Naive thymus-derived CD4-positive, alpha-beta T cell (primary cell): ENCODE results near the gene IL4R. TPM values are rescaled to one million over a fixed set of nuclear protein-coding genes. Genes with fewer than 3 reads are reported as not detected.
A peak's percentile ranks its signal among the peaks of the same experiment; 100 is the strongest.

ENCODE experiments used
- ATAC-seq: fragments of 150-1000 bp; cut with Tn5 transposase; 2 replicates; pipeline ENCODE4 v1.10.0; 2021; ENCODE audit warnings: mild to moderate bottlenecking, moderate library complexity
- CTCF ChIA-PET: fragments of 350-600 bp; sonication (Branson Sonifier 250); formaldehyde crosslinking; loops from one replicate; lab custom pipeline; 2021; ENCODE audit warnings: antibody characterized with exemption; lab: Charles Lee
- POLR2A ChIA-PET: fragments of 350-600 bp; sonication (Branson Sonifier 250); formaldehyde crosslinking; loops from one replicate; lab custom pipeline; 2021; ENCODE audit warnings: antibody characterized with exemption, inconsistent platforms; lab: Charles Lee
- DNase-seq, 9 donors: peaks; one replicate each; pipeline versions ENCODE4 v3.0.0 to v3.0.0-alpha.2; 2020 to 2022; ENCODE audit warnings: mixed read lengths in 1 of 9
- H3K27ac ChIP-seq: one replicate; pipeline ENCODE4 v1.7.0; 2013; ENCODE audit warnings: mild to moderate bottlenecking, low read depth, low read length, moderate library complexity
- H3K27me3 ChIP-seq, 2 donors: one replicate each; pipeline ENCODE4 v1.7.0; 2013; ENCODE audit warnings: low read length in 2 of 2, mild to moderate bottlenecking in 2 of 2, moderate library complexity in 2 of 2; ENCODE audit not compliant: control insufficient read depth in 2 of 2, insufficient read depth in 2 of 2
- H3K36me3 ChIP-seq, 3 experiments: 1 replicate in 2 of 3; 2 replicates in 1 of 3; pipeline ENCODE4 v1.7.0; 2013; ENCODE audit warnings: low read length in 3 of 3, mild to moderate bottlenecking in 3 of 3, moderate library complexity in 1 of 3; ENCODE audit not compliant: insufficient read depth in 3 of 3, control insufficient read depth in 2 of 3
- H3K4me1 ChIP-seq, 2 donors: one replicate each; pipeline ENCODE4 v1.7.0; 2013; ENCODE audit warnings: low read length in 2 of 2, mild to moderate bottlenecking in 2 of 2, moderate library complexity in 1 of 2; ENCODE audit not compliant: control insufficient read depth in 2 of 2, insufficient read depth in 2 of 2
- H3K4me3 ChIP-seq: 2 replicates; pipeline ENCODE4 v1.7.0; 2013; ENCODE audit warnings: mild to moderate bottlenecking, low read length
- H3K9me3 ChIP-seq, 3 experiments: 1 replicate in 2 of 3; 2 replicates in 1 of 3; pipeline ENCODE4 v1.7.0; 2013; ENCODE audit warnings: low read length in 3 of 3; ENCODE audit not compliant: control insufficient read depth in 2 of 3
- H3K27ac Mint-ChIP-seq, 9 donors: one replicate each; pipeline ENCODE4 v1.8.0; 2020 to 2022; ENCODE audit warnings: mixed read lengths in 9 of 9, mild to moderate bottlenecking in 8 of 9, moderate library complexity in 5 of 9, inconsistent platforms in 2 of 9
- H3K27me3 Mint-ChIP-seq, 5 donors: one replicate each; pipeline ENCODE4 v1.8.0; 2021 to 2022; ENCODE audit warnings: mixed read lengths in 5 of 5, mild to moderate bottlenecking in 1 of 5
- H3K36me3 Mint-ChIP-seq, 5 donors: one replicate each; pipeline ENCODE4 v1.8.0; 2020 to 2022; ENCODE audit warnings: mixed read lengths in 5 of 5, mild to moderate bottlenecking in 3 of 5, inconsistent platforms in 1 of 5
- H3K4me1 Mint-ChIP-seq, 7 donors: one replicate each; pipeline ENCODE4 v1.8.0; 2020 to 2022; ENCODE audit warnings: mixed read lengths in 7 of 7, mild to moderate bottlenecking in 3 of 7, inconsistent platforms in 1 of 7
- H3K4me3 Mint-ChIP-seq, 10 donors: one replicate each; pipeline ENCODE4 v1.8.0; 2020 to 2022; ENCODE audit warnings: mild to moderate bottlenecking in 10 of 10, mixed read lengths in 10 of 10, moderate library complexity in 6 of 10, inconsistent platforms in 2 of 10
- H3K9me3 Mint-ChIP-seq, 11 donors: one replicate each; pipeline ENCODE4 v1.8.0; 2020 to 2022; ENCODE audit warnings: mixed read lengths in 11 of 11, mild to moderate bottlenecking in 4 of 11, inconsistent platforms in 1 of 11, moderate library complexity in 1 of 11
- intact Hi-C, 2 donors: fragments of 100-400 bp; cut with micrococcal nuclease; formaldehyde crosslinking; loops; one replicate each; pipeline ENCODE4 v1.15.1; 2023
- polyA plus RNA-seq, 2 donors: library from polyadenylated mRNA; unstranded; fragments of 300-500 nt; fragmentation: Illumina TruSeq; gene quantifications; one replicate each; pipeline ENCODE4 v1.2.3, GENCODE V29; 2021
- total RNA-seq, 6 experiments: library from RNA in 5 of 6; stranded (reverse) in 5 of 6; gene quantifications; 1 replicate in 5 of 6; 2 replicates in 1 of 6; pipeline ENCODE4 v1.2.3 and lab custom pipeline; 2021 to 2026

The IL4R gene
- total and polyA plus RNA-seq, 7 experiments from 2014 or later: 99.8 to 498 (median 176) TPM

GRCh38 chr16:27318392-27319256, 4.8 kb downstream of the IL4R start:
- Mint-ChIP-seq H3K4me3 (peak overlapping the region; percentile 85 to 99 (median 97)), H3K4me1 (peaks cover 67 to 85% (median 75%) of the 10 kb centered on the region in 7 donors), H3K27ac (peak overlapping the region; percentile 92 to 99 (median 95)), H3K9me3 (no peaks in the 10 kb centered on the region), H3K27me3 (no peaks in the 10 kb centered on the region), H3K36me3 (peaks cover 0 to 80% (median 4%) of the 10 kb centered on the region in 5 donors)
- H3K4me1 ChIP-seq: peaks cover 37 to 43% of the 10 kb centered on the region in 2 donors
- peaks cover 0 to 19% (median 0%) of the 10 kb centered on the region in 3 experiments for H3K36me3 ChIP-seq
- intact Hi-C loops: loop anchor here (1.0 to 5.0 kb wide), 9 partner anchors 9 to 161 kb away; partner anchors contain the start of gene NSMCE1 (in 1 of the 2)
- H3K27me3 ChIP-seq: no peaks in the 10 kb centered on the region
- ATAC-seq (peak; percentile 61), DNase-seq (peak; percentile 22 to 77 (median 52))
- POLR2A ChIA-PET: interaction anchor here (0.9 to 10.4 kb wide), 12 partner anchors 8 to 139 kb away, joined by 3 to 139 read pairs (median 4); partner anchors contain the start of gene KDM8
- H3K27ac ChIP-seq: peak overlapping the region; percentile 99
- no peaks in the 10 kb centered on the region for H3K9me3 ChIP-seq
- CTCF ChIA-PET: interaction anchor here (0.8 to 8.7 kb wide), 9 partner anchors 49 to 164 kb away, joined by 3 to 107 read pairs (median 3); partner anchors contain the start of gene KDM8
- peak overlapping the region; percentile 63 for H3K4me3 ChIP-seq

- ATAC-seq: no peak
- H3K27me3 ChIP-seq: no peaks in the 10 kb centered on the region
- DNase-seq: no peak
- intact Hi-C loops: loop anchor here (1.0 to 5.0 kb wide), 5 partner anchors 8 to 162 kb away; no protein-coding TSS in a partner anchor
- peak overlapping the region; percentile 99 for H3K27ac ChIP-seq
- peaks cover 40 to 51% of the 10 kb centered on the region in 2 donors for H3K4me1 ChIP-seq
- no peaks in the 10 kb centered on the region for H3K9me3 Mint-ChIP-seq
- peak overlapping the region; percentile 63 for H3K4me3 ChIP-seq
- CTCF ChIA-PET: interaction anchor here (0.8 to 8.7 kb wide), 7 partner anchors 36 to 165 kb away, joined by 3 to 107 read pairs (median 5); partner anchors contain the start of gene KDM8
- H3K36me3 ChIP-seq: peaks cover 0 to 19% (median 0%) of the 10 kb centered on the region in 3 experiments
- no peaks in the 10 kb centered on the region for H3K27me3 Mint-ChIP-seq
- H3K36me3 Mint-ChIP-seq: peaks cover 0 to 85% (median 4%) of the 10 kb centered on the region in 5 donors
- POLR2A ChIA-PET: interaction anchor here (1.3 to 10.4 kb wide), 4 partner anchors 12 to 115 kb away, joined by 3 to 139 read pairs (median 14); partner anchors contain the start of gene KDM8
- no peaks in the 10 kb centered on the region for H3K9me3 ChIP-seq
- peak overlapping the region; percentile 92 to 99 (median 95) for H3K27ac Mint-ChIP-seq
- peaks cover 71 to 93% (median 83%) of the 10 kb centered on the region in 7 donors for H3K4me1 Mint-ChIP-seq
- peak overlapping the region; percentile 85 to 99 (median 97) for H3K4me3 Mint-ChIP-seq
Measured at GRCh38 chr16:27319257-27319965, 5.6 kb downstream of the IL4R start.

- CTCF ChIA-PET: interaction anchor here (0.7 to 8.7 kb wide), 4 partner anchors 47 to 143 kb away, joined by 3 to 107 read pairs (median 6); no protein-coding TSS in a partner anchor
- Mint-ChIP-seq H3K4me3 (peak overlapping the region; percentile 85 to 99 (median 97)), H3K36me3 (peaks cover 0 to 81% (median 1%) of the 10 kb centered on the region in 5 donors), H3K27ac (peak overlapping the region; percentile 66 to 99 (median 94)), H3K9me3 (no peaks in the 10 kb centered on the region), H3K27me3 (no peaks in the 10 kb centered on the region), H3K4me1 (peaks cover 71 to 99% (median 87%) of the 10 kb centered on the region in 7 donors)
- DNase-seq (no peak), ATAC-seq (no peak)
- H3K27ac ChIP-seq: peak overlapping the region; percentile 45
- H3K36me3 ChIP-seq: peaks cover 0 to 28% (median 0%) of the 10 kb centered on the region in 3 experiments
- POLR2A ChIA-PET: interaction anchor here (0.9 to 10.4 kb wide), 4 partner anchors 37 to 126 kb away, joined by 3 to 139 read pairs (median 6); no protein-coding TSS in a partner anchor
- no peaks in the 10 kb centered on the region for H3K9me3 ChIP-seq
- H3K4me3 ChIP-seq: no peak overlapping the region
- H3K27me3 ChIP-seq: no peaks in the 10 kb centered on the region
- H3K4me1 ChIP-seq: peaks cover 39 to 55% of the 10 kb centered on the region in 2 donors
- intact Hi-C loops: no loop called here
Measured at GRCh38 chr16:27320261-27321012, 6.7 kb downstream of the IL4R start.

DNA sequence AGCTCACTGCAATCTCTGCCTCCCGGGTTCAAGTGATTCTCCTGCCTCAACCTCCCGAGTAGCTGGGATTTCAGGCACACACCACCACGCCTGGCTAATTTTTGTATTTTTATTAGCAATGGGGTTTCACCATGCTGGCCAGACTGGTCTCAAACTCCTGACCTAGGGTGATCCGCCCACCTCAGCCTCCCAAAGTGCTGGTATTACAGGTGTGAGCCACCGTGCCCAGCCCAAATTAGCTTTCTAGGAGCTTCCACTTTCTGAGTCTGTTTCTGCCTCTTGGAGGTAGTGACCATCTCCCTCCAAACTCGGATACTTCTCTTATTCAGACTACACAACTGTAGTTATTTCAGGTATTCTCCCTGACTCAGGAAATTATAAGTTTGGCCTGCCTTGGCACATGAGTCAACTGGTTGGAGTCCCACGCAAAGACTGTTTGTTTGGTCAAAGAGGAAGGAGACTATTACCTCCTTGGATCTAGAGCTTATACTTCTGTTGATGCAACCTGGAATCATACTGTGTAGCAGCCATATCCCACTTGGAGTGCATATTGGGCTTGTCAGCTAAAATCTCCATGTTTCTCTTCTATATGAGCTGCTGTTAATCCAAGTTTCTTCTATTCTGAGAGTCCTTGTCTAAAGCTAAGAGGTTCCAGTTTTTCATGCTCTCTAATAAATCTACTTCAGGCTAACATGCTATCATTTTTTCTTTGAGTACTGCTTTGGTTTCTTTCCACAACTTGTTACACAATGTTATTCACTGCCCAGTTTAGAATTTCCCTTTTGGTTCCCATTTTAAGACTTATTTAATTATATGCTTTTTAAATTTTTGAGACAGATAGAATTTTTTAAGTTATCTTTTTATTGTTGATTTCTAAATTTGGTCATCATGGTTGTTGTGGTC, 7.5 kb downstream of the IL4R start:
- H3K27me3 Mint-ChIP-seq: no peaks in the 10 kb centered on the region
- peak overlapping the region; percentile 47 to 99 (median 89) for H3K27ac Mint-ChIP-seq
- H3K4me3 Mint-ChIP-seq: peak overlapping the region in 9 of 10 donors; percentile 21 to 91 (median 53)
- no peak for ATAC-seq
- no peaks in the 10 kb centered on the region for H3K27me3 ChIP-seq
- no peaks in the 10 kb centered on the region for H3K9me3 Mint-ChIP-seq
- peaks cover 0 to 28% (median 0%) of the 10 kb centered on the region in 3 experiments for H3K36me3 ChIP-seq
- peaks cover 0 to 78% (median 5%) of the 10 kb centered on the region in 5 donors for H3K36me3 Mint-ChIP-seq
- intact Hi-C loops: no loop called here
- peaks cover 40 to 62% of the 10 kb centered on the region in 2 donors for H3K4me1 ChIP-seq
- DNase-seq: no peak
- H3K4me1 Mint-ChIP-seq: peaks cover 72 to 99% (median 88%) of the 10 kb centered on the region in 7 donors
- ChIA-PET CTCF (interaction anchor here (0.6 to 8.7 kb wide), 5 partner anchors 46 to 142 kb away, joined by 3 to 107 read pairs (median 3); no protein-coding TSS in a partner anchor), POLR2A (interaction anchor here (0.7 to 10.4 kb wide), 7 partner anchors 8 to 125 kb away, joined by 3 to 139 read pairs (median 3); no protein-coding TSS in a partner anchor)
- H3K4me3 ChIP-seq: no peak overlapping the region
- H3K9me3 ChIP-seq: no peaks in the 10 kb centered on the region
- peak overlapping the region; percentile 45 for H3K27ac ChIP-seq
